Measurements from ENCODE around the gene AMT. TPM values are rescaled to one million over a fixed set of nuclear protein-coding genes. Genes with fewer than 3 reads are reported as not detected.
A peak's percentile ranks its signal among the peaks of the same experiment; 100 is the strongest.

The AMT gene
- total RNA-seq, 1 experiment from 2014 or later: 66.6 TPM

DNA sequence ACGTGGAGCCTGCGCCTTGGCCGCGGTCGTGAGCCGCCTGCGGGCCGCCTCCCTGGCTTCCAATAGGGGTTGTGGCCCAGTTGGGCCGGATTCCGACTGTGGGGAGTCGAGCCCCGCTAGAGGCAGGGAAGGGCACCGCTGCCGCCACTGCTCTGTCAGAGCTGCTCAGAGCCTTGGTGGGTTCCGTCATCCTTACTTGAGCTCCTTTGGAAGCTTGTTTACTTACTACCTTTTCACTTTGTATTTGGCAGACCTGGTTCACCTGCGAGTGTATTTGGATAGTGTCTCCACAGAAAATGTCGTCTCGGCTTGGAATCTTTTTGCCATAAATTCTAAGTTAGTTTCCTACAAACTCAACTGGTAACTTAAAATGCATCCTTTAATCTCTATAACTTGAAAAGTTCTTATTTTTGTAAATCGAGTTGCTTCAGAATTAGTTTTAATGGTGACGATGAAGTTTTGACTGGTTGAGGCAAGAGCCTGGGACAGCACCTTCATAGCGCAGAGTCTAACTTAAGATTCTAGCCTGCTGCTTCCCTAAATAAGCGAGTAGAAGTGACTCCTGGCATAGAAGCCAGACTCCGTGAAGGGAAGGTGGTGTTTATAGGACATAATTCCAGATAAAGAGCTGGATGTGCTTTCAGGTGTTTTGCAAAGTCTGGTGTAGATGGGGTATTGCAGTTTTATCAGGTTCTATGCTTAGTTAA, 48.6 kb upstream of the AMT start:
- ChIA-PET POLR2A (interaction anchor here (0.6 to 5.0 kb wide), 7 partner anchors 11 to 463 kb away, joined by 3 to 125 read pairs (median 9); partner anchors contain the start of genes USP4 and WDR6), CTCF (interaction anchor here (1.4 to 5.4 kb wide), 7 partner anchors 11 to 459 kb away, joined by 3 to 60 read pairs (median 11); partner anchors contain the start of genes MON1A and USP4)
- DNase-seq (ENCODE audit: low spot score): no peak
- Mint-ChIP-seq H3K4me3 (peak overlapping the region; percentile 95), H3K36me3 (peaks cover 10% of the 10 kb centered on the region), H3K9me3 (no peaks in the 10 kb centered on the region), H3K4me1 (peaks cover 27% of the 10 kb centered on the region), H3K27me3 (ENCODE audit: low read depth) (no peaks in the 10 kb centered on the region), H3K27ac (peak overlapping the region; percentile 94)
- ATAC-seq: peak; percentile 5
- TF ChIP-seq ZNF317 (CRISPR knock-in tag; IDR thresholded peaks at IDR 0.05; ENCODE audit: borderline replicate concordance, low read depth) (no peak), EMX1 (CRISPR knock-in tag; IDR thresholded peaks at IDR 0.05) (no peak), TCF7 (CRISPR knock-in tag; IDR thresholded peaks at IDR 0.05; ENCODE audit: low read depth) (no peak), NFATC4 (CRISPR knock-in tag; IDR thresholded peaks at IDR 0.05) (no peak), SMAD3 (CRISPR knock-in tag; IDR thresholded peaks at IDR 0.05; ENCODE audit: borderline replicate concordance) (no peak), PRRX2 (CRISPR knock-in tag; IDR thresholded peaks at IDR 0.05) (no peak), ZNF423 (CRISPR knock-in tag; IDR thresholded peaks at IDR 0.05) (no peak), TP53 (CRISPR knock-in tag; IDR thresholded peaks at IDR 0.05) (no peak), CREM (CRISPR knock-in tag; IDR thresholded peaks at IDR 0.05) (no peak), GABPB1 (CRISPR knock-in tag; IDR thresholded peaks at IDR 0.05) (no peak)
- TF ChIP-seq, protein P1, sequence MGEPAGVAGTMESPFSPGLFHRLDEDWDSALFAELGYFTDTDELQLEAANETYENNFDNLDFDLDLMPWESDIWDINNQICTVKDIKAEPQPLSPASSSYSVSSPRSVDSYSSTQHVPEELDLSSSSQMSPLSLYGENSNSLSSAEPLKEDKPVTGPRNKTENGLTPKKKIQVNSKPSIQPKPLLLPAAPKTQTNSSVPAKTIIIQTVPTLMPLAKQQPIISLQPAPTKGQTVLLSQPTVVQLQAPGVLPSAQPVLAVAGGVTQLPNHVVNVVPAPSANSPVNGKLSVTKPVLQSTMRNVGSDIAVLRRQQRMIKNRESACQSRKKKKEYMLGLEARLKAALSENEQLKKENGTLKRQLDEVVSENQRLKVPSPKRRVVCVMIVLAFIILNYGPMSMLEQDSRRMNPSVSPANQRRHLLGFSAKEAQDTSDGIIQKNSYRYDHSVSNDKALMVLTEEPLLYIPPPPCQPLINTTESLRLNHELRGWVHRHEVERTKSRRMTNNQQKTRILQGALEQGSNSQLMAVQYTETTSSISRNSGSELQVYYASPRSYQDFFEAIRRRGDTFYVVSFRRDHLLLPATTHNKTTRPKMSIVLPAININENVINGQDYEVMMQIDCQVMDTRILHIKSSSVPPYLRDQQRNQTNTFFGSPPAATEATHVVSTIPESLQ (CRISPR knock-in tag; IDR thresholded peaks at IDR 0.05): no peak
- TF ChIP-seq, protein P2, sequence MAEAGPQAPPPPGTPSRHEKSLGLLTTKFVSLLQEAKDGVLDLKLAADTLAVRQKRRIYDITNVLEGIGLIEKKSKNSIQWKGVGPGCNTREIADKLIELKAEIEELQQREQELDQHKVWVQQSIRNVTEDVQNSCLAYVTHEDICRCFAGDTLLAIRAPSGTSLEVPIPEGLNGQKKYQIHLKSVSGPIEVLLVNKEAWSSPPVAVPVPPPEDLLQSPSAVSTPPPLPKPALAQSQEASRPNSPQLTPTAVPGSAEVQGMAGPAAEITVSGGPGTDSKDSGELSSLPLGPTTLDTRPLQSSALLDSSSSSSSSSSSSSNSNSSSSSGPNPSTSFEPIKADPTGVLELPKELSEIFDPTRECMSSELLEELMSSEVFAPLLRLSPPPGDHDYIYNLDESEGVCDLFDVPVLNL (CRISPR knock-in tag; IDR thresholded peaks at IDR 0.05; ENCODE audit: borderline replicate concordance, low read depth): no peak

DNA sequence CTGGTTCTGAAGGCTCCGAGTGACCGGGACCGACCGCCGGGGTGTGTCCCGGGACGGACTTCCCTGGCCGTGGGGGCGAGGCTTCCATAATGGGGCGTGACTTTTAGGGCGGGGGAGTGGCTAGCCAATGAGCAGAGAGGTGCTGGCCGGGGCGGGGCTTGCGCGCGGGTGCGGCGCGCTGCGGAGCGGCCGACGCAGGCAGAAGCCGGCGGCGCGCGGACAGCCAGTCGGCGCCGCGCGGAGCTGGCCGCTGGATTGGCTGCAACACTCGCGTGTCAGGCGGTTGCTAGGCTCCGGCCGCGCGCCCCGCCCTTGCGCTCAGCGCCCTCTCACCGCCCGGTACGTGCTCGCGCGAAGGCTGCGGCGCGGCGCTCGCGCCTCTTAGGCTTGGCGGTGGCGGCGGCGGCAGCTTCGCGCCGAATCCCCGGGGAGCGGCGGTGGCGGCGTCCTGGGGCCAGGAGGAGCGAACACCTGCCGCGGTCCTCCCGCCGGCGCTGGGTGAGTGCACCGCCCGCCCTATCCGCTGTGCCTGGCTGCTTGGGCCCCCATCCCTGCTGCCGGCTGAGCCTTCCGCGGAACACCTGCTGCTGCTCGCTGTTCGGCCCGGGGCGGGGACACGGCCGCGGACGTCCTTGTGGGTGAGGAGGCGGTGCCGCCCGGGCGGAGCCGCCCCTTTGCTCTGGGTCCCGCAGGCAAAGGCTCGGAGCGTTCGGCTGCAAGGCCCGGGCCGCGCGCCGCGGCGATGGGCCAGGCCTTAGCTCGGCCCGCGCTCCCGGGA, 47.9 kb upstream of the AMT start, which contains the start of gene DAG1:
Gene DAG1, plus strand, starts transcription at position 332 of the 778 bp plus-strand sequence. CDS start 40,268 bp downstream, outside the sequence.
- H3K27ac Mint-ChIP-seq: peak within 1 kb of the TSS; percentile 100
- H3K9me3 Mint-ChIP-seq: no peaks in the 10 kb centered on the region
- peaks cover 6% of the 10 kb centered on the region; the same call in 1 of the 2 replicates for H3K36me3 Mint-ChIP-seq
- ATAC-seq (peak; percentile 89), DNase-seq (ENCODE audit: low spot score) (peak; percentile 99)
- ChIA-PET POLR2A (interaction anchor here (0.5 to 5.0 kb wide), 13 partner anchors 11 to 654 kb away, joined by 3 to 125 read pairs (median 7); partner anchors contain the start of genes QRICH1, USP4 and WDR6), CTCF (interaction anchor here (0.8 to 5.4 kb wide), 9 partner anchors 10 to 460 kb away, joined by 3 to 60 read pairs (median 11); partner anchors contain the start of genes KLHDC8B, MON1A and USP4)
- H3K4me3 Mint-ChIP-seq: peak within 1 kb of the TSS; percentile 95
- peaks cover 27% of the 10 kb centered on the region for H3K4me1 Mint-ChIP-seq
- no peaks in the 10 kb centered on the region for H3K27me3 Mint-ChIP-seq (ENCODE audit: low read depth)
- TF ChIP-seq, protein P3, sequence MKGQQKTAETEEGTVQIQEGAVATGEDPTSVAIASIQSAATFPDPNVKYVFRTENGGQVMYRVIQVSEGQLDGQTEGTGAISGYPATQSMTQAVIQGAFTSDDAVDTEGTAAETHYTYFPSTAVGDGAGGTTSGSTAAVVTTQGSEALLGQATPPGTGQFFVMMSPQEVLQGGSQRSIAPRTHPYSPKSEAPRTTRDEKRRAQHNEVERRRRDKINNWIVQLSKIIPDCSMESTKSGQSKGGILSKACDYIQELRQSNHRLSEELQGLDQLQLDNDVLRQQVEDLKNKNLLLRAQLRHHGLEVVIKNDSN (CRISPR knock-in tag; IDR thresholded peaks at IDR 0.05): no peak
- TF ChIP-seq, protein P4, sequence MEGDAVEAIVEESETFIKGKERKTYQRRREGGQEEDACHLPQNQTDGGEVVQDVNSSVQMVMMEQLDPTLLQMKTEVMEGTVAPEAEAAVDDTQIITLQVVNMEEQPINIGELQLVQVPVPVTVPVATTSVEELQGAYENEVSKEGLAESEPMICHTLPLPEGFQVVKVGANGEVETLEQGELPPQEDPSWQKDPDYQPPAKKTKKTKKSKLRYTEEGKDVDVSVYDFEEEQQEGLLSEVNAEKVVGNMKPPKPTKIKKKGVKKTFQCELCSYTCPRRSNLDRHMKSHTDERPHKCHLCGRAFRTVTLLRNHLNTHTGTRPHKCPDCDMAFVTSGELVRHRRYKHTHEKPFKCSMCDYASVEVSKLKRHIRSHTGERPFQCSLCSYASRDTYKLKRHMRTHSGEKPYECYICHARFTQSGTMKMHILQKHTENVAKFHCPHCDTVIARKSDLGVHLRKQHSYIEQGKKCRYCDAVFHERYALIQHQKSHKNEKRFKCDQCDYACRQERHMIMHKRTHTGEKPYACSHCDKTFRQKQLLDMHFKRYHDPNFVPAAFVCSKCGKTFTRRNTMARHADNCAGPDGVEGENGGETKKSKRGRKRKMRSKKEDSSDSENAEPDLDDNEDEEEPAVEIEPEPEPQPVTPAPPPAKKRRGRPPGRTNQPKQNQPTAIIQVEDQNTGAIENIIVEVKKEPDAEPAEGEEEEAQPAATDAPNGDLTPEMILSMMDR (IDR thresholded peaks at IDR 0.05): no peak
- no peak for TF ChIP-seq GTF2I (CRISPR knock-in tag; conservative IDR thresholded peaks at IDR 0.05)
- TF ChIP-seq RELA (CRISPR knock-in tag; IDR thresholded peaks at IDR 0.05; ENCODE audit: borderline replicate concordance): peak; percentile 46; the same call in 1 of the 2 replicates
- peak; percentile 67 for TF ChIP-seq NFYB (CRISPR knock-in tag; conservative IDR thresholded peaks at IDR 0.05; ENCODE audit: low read depth)
- TF ChIP-seq, protein P5, sequence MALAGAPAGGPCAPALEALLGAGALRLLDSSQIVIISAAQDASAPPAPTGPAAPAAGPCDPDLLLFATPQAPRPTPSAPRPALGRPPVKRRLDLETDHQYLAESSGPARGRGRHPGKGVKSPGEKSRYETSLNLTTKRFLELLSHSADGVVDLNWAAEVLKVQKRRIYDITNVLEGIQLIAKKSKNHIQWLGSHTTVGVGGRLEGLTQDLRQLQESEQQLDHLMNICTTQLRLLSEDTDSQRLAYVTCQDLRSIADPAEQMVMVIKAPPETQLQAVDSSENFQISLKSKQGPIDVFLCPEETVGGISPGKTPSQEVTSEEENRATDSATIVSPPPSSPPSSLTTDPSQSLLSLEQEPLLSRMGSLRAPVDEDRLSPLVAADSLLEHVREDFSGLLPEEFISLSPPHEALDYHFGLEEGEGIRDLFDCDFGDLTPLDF (CRISPR knock-in tag; IDR thresholded peaks at IDR 0.05): no peak
- TF ChIP-seq, protein P6, sequence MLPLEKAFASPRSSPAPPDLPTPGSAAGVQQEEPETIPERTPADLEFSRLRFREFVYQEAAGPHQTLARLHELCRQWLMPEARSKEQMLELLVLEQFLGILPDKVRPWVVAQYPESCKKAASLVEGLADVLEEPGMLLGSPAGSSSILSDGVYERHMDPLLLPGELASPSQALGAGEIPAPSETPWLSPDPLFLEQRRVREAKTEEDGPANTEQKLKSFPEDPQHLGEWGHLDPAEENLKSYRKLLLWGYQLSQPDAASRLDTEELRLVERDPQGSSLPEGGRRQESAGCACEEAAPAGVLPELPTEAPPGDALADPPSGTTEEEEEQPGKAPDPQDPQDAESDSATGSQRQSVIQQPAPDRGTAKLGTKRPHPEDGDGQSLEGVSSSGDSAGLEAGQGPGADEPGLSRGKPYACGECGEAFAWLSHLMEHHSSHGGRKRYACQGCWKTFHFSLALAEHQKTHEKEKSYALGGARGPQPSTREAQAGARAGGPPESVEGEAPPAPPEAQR (CRISPR knock-in tag; IDR thresholded peaks at IDR 0.05): no peak
- TF ChIP-seq, protein P7, sequence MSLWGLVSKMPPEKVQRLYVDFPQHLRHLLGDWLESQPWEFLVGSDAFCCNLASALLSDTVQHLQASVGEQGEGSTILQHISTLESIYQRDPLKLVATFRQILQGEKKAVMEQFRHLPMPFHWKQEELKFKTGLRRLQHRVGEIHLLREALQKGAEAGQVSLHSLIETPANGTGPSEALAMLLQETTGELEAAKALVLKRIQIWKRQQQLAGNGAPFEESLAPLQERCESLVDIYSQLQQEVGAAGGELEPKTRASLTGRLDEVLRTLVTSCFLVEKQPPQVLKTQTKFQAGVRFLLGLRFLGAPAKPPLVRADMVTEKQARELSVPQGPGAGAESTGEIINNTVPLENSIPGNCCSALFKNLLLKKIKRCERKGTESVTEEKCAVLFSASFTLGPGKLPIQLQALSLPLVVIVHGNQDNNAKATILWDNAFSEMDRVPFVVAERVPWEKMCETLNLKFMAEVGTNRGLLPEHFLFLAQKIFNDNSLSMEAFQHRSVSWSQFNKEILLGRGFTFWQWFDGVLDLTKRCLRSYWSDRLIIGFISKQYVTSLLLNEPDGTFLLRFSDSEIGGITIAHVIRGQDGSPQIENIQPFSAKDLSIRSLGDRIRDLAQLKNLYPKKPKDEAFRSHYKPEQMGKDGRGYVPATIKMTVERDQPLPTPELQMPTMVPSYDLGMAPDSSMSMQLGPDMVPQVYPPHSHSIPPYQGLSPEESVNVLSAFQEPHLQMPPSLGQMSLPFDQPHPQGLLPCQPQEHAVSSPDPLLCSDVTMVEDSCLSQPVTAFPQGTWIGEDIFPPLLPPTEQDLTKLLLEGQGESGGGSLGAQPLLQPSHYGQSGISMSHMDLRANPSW (CRISPR knock-in tag; conservative IDR thresholded peaks at IDR 0.05; ENCODE audit: low read depth): no peak
- TF ChIP-seq HMGA2 (CRISPR knock-in tag; IDR thresholded peaks at IDR 0.05): no peak
- peak; percentile 66; the same call in 1 of the 2 replicates for TF ChIP-seq CREM (CRISPR knock-in tag; IDR thresholded peaks at IDR 0.05)
